Skin epidermis (tissue), 12 donors: ENCODE results near the gene SRBD1.

Experiments
- H3K27ac ChIP-seq, 21 experiments: fragments of 200-600 bp; sonication (generic) in 11 of 21; one replicate each; pipeline ENCODE4 v1.5.0; 2020; ENCODE audit warnings: mild to moderate bottlenecking in 3 of 21, inconsistent platforms in 2 of 21, moderate library complexity in 2 of 21
- H3K4me3 ChIP-seq, 7 experiments: fragments of 200-600 bp; sonication (generic) in 2 of 7; one replicate each; pipeline ENCODE4 v1.5.0; 2020; ENCODE audit warnings: inconsistent platforms in 2 of 7, mild to moderate bottlenecking in 2 of 7, moderate library complexity in 1 of 7

The SRBD1 gene

GRCh38 chr2:45636008-45636407 lies 24.9 kb upstream of the SRBD1 start:
- no peak overlapping the region for H3K27ac ChIP-seq

GRCh38 chr2:45634223-45634622 lies 23.2 kb upstream of the SRBD1 start:
- Histone ChIP-seq H3K4me3 (no peak overlapping the region), H3K27ac (no peak overlapping the region)

More at GRCh38 chr2:45636008-45636407, 24.9 kb upstream of the SRBD1 start:
- H3K4me3 ChIP-seq = no peak overlapping the region

DNA sequence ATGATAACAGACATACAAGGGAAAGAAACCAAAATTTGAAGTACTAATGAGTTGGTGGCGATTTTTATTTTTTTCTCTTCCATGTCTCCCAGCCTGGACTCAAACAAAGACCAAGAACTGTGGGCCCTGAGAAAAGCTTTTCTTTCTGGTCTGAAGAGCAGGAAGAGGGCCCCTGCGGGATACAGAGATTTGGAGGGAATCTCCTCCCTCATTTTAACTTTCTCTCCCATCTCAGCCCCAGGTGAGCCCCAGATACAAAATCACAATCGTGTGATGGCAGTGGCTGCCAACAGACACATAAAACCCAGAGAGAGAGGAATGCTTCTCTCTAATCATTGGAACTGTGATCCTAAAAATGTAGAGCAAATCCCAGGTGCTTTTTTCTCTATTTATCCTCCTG lies 20.9 kb upstream of the SRBD1 start:
- no peak overlapping the region for H3K27ac ChIP-seq
- no peak overlapping the region for H3K4me3 ChIP-seq

GRCh38 chr2:45631319-45631718 lies 20.3 kb upstream of the SRBD1 start:
- Histone ChIP-seq H3K4me3 (no peak overlapping the region), H3K27ac (no peak overlapping the region)

- H3K4me3 ChIP-seq = no peak overlapping the region
Measured at GRCh38 chr2:45629971-45630370, 18.9 kb upstream of the SRBD1 start.

DNA sequence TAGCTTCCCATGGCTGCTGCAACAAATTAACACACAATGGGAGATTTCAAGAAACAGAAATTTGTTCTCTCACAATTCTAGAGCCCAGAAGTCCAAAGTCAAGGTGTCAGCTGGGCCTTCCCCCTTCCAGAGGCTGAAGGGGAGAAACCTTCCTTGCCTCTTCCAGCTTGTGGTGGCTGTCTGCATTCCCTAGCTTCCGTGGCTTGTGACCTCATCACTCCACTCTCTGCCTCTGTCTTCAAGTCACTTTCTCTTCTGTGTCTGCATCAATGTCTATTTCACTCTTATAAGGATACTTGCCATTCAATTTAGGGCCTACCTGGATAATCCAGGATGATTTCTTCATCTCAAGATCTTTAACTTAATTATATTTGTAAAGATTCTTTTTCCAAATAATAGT lies 16.8 kb upstream of the SRBD1 start:
- no peak overlapping the region for H3K27ac ChIP-seq
- H3K4me3 ChIP-seq = no peak overlapping the region

More at GRCh38 chr2:45629971-45630370, 18.9 kb upstream of the SRBD1 start:
- no peak overlapping the region for H3K27ac ChIP-seq

DNA sequence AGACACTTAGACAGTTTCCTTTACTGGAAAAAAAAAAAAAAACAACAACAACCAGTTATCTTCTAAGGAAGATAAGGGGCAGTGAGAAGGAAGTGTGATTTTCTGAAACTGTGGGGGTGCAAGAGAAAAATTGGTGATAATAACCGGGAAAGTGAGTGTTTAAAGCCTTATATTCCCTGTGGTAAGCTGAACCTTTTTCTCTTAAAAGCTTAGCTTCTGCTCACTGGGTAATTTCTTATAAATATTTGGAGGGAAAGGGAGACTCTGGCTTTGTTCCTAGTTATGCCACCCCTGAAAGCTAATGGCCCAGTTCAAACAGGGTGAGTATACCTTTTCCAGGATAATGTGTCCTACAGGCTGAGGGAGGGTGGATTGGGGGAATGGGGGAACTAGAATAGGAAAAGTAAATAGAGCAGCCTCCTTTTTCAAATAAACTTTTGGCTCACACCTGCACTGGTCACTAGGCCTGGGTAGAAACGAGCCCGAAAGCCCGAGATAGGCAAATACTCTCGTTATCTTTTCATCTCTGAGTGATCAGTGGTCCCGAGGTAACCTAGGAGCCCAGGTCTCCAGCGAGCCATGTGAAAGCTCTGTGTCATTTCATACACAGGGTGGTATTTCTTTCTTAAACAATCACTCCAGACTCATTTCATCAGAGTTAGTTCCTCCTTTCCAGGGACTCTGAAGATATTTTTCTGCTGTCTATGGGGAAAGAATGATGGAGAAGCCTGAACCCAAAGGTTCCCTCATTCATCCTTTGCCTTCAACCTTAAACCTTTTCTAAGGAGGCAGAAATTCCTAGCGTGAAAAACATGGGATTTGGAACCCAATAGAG lies 15.5 kb upstream of the SRBD1 start:
- no peak overlapping the region for H3K27ac ChIP-seq
- no peak overlapping the region for H3K4me3 ChIP-seq

- H3K4me3 ChIP-seq = no peak overlapping the region
- H3K27ac ChIP-seq = no peak overlapping the region
Measured at GRCh38 chr2:45625824-45626223, 14.8 kb upstream of the SRBD1 start.

- H3K27ac ChIP-seq = no peak overlapping the region
- H3K4me3 ChIP-seq = no peak overlapping the region
Measured at GRCh38 chr2:45623098-45623497, 12.0 kb upstream of the SRBD1 start.

GRCh38 chr2:45622336-45623075 lies 11.4 kb upstream of the SRBD1 start:
- H3K27ac ChIP-seq = no peak overlapping the region
- H3K4me3 ChIP-seq = no peak overlapping the region

GRCh38 chr2:45617496-45617895 lies 6.4 kb upstream of the SRBD1 start:
- no peak overlapping the region for H3K27ac ChIP-seq
- H3K4me3 ChIP-seq = no peak overlapping the region

- Histone ChIP-seq H3K27ac (no peak overlapping the region), H3K4me3 (no peak overlapping the region)
Measured at GRCh38 chr2:45616658-45617411, 5.8 kb upstream of the SRBD1 start.

- Histone ChIP-seq H3K4me3 (no peak overlapping the region), H3K27ac (no peak overlapping the region)
Measured at GRCh38 chr2:45614871-45615415, 3.9 kb upstream of the SRBD1 start.

DNA sequence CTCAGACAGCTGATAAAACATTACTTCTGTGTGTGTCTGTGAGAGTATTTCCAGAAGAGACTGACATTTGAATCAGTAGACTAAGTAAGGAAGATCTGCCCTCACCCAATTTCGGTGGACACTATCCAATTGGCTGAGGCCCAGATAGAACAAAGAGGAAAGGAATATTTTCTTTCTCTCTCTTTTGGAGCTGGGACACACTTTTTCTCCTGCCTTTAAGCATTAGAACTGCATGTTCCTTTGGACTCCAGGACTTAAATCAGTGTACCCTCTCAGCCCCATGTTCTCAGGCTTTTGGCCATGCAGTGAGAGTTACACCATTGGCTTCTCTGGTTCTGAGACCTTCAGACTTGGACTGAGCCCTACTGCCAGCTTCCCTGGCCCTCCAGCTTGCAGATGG lies 3.3 kb upstream of the SRBD1 start:
- no peak overlapping the region for H3K27ac ChIP-seq
- no peak overlapping the region for H3K4me3 ChIP-seq

GRCh38 chr2:45612731-45613130 lies 1.7 kb upstream of the SRBD1 start:
- no peak overlapping the region for H3K27ac ChIP-seq

GRCh38 chr2:45612285-45612684 lies 1.2 kb upstream of the SRBD1 start:
- no peak overlapping the region for H3K27ac ChIP-seq
- no peak overlapping the region for H3K4me3 ChIP-seq

More at GRCh38 chr2:45612731-45613130, 1.7 kb upstream of the SRBD1 start:
- no peak overlapping the region for H3K4me3 ChIP-seq

GRCh38 chr2:45610281-45611019 lies 617 bp downstream of the SRBD1 start:
- H3K4me3 ChIP-seq = peak overlapping the region; percentile 77 to 89 (median 82)
- peak overlapping the region; percentile 68 to 91 (median 86) for H3K27ac ChIP-seq

- Histone ChIP-seq H3K27ac (no peak overlapping the region), H3K4me3 (no peak overlapping the region)
Measured at GRCh38 chr2:45607701-45608100, 3.4 kb downstream of the SRBD1 start.

DNA sequence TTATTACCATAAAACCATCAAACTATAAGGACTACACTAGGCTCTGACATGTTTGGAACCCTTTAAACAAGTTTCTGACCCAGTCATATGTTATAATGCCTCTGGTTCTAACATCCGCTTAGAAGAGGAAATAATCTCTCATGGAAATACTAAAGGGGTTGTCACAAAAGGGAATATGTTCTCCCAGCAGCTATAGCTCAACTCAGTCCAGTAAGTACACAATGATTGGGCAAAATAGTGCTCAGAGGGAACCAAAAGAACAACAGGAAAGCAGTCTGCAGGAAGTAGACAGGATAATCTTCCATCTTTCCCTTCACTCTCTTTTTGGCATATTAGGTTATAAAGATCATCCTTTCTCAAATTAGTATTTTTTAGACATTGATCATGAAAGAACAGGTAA lies 4.3 kb downstream of the SRBD1 start:
- Histone ChIP-seq H3K4me3 (no peak overlapping the region), H3K27ac (no peak overlapping the region)
